SIG-M5 treated with dmso at 0.1 percent for 504 hours (cell line): ENCODE results near the gene ELL.

Source experiments
- DNase-seq: peaks from one replicate; lab custom pipeline; 2025; ENCODE audit not compliant: unreplicated experiment; lab: John Stamatoyannopoulos, UW

Gene ELL

DNA sequence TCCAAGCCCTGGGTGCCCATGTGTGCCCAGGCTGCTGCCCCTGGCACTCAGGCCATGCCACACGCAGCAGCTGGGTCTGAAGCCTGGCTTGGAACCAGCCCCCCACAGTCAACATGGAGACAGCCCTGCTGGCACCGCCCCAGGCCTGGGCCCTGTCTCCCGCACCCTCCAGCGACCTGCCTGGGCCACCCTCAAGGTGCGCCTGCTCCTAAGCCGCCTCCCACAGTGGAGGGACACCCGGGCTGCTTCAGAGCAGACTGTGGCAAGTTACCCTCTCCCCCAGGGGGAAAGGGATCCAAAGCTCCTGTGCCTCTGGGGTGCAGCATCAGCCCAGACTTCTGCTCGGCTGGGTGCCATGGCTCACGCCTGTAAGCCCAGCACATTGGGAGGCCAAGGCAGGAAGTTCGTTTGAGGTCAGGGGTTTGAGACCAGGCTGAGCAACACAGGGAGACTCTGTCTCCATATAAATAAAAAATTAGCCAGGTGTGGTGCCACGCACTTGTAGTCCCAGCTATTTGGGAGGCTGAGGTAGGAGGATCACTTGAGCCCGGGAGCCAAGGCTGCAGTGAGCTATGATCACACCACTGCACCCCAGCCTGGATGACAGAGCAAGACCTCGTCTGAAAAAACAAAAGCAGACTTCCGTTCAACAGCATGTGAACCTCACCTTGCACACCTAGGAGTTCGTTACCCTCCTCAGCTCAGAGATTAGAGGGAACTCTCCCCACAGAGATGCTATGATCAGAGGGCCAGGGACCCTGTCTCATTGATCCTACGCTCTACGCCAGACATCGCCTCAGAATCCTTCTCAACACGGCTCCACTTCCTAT lies 15.6 kb downstream of the ELL start:
- no peak for DNase-seq

DNA sequence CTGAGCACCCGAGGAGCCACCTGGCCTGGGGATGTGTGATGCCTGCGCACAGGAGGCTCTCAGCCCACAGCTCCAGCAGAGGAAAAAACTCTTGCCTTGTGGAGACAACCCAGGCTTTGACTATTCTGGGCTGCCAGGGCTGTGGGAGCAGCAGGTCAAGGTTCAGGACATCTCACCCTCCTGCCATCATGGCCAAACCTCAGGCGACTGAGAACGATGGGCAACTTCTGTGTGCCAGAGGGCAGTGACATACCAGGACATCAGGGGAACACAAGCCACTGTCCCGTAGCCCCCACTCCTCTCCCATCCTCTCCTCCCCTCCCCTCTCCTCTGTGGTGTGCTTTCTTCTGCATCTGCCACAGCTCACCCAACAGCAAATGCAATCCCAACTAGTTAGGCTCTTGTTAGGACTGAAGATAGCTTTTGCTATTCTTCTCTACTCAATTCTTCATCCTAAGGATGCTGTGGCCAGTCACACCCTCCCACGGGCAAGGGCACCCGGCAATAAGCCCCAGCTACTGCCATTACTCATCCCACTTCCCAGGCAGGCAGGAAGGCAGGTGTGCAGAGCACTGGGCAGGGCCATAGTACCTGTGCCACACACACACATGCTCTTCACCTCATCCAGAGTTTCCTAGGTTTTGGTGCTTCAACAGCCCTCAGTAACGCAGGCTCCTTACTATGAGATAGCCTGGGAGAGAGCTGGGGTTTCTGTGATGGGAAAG lies 16.8 kb downstream of the ELL start:
- DNase-seq, result no peak

DNA sequence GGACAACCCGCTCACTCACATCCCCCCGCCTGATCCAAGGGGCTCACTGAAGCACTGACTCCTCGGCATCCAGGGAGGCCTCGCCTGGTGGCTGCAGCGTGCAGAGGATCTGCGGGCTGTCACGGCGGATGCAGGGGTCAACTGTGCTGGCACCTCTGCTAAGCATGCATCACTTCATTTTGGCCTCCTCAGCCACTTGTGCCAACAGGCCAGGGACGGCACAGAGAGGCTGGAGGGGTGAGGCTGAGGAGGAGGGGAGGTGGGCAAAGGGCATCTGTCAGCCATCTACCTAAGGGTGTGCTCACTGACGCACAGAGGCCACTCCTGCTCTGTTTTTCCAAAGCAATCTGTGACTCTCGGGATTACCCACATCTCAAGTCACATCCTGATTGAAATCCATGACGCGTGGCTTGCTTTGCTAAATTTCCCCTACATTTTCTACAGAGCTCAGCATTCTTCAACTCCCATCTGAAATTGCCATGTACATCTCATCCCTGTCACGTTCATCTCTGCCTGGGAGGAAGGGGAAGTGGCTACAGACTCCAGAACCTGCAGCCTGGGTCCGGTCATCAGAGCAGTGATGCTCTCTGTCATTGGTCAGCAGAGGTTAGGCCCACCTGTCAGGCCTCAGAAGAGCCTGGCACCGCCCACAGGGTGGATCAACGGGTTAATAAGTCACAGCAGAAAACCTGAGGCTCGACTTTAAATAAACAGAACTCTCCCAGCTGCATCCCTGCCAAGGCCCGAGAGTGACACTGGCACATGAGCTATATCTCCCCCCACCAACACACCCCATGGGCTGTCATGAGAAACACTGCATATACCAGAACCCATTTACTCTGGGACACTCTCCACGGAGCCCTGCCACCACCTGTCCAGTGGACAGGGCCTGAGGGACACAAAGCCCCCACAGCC lies 17.6 kb downstream of the ELL start:
- no peak for DNase-seq

DNA sequence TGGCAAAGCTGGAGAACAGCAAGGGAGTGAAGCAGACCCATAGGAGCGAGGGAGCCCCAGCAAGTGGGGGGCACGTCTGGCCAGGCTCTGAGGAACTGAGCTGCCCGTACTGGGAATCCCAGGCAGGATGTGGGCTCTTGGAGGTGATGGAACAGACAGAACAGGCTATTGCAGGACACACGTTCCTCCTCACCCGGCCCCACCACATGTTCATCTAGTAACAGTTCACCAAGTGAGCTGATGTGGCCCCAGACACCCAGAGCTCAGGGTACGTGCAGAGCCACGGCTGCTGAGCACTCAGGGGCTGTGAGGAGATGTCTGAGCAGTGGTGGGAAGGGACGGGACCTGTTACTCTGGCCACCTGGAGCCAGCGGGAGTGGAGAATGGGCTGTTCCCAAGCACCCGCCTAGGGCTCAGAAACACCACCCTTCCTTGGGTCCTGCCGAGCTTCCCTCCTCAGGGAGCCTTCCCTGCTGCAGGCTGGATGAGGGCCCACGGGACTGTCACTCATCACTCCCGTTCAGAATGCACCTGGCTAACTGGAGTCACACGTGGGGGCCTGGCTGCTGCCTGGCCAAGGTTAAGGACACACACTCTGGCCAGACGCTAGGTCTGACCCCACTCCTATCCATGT lies 18.4 kb downstream of the ELL start:
- DNase-seq, result no peak

DNA sequence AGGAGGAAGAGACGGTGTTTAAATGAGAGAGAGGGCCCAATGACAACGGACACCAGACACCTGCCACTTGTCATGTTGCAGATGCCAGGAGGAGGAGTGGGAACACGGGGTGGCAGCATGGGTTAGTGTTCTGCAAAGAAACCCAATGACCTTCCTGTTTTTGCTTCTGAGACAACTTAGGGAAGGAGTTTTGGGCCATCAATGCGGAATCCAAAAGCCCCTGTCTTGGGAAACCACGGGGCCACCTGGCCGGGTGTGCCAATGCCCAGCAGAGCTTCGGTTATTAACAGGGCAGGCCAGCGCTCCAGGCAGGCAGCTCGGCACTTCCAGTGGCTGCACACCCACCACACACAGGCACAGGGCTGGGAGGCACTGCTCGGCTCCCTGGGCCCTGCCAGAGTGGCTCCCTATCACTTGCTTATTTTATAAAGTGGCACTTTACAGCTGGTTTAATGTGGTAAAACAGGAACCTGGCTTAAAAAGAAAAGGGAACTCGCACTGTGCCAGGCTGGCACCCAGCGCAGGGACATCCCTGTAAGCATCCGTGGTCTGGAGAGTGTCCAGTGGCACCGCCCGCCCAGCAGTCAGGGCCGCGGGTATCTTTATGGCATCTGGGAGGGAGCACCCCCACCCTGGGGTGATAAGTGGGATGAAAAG lies 19.1 kb downstream of the ELL start:
- no peak for DNase-seq

DNA sequence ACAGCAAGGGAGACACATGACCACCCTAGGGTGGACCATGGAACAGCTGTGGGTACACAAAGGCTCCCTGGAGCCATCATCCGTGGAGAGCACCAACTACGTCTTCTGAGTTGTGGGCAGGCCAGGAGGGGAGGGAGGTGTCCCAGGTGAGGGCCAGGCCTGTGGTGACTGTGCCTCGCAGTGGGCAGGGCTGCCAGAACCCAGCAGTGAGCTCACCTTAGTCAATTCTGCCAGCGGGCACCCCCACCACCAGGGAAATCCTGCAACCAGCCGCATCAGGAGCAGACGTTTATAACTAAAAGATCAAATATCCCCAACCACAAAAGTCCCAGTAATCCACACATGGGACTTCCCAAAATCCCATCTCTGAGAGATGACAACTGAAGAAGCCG lies 19.6 kb downstream of the ELL start:
- no peak for DNase-seq

DNA sequence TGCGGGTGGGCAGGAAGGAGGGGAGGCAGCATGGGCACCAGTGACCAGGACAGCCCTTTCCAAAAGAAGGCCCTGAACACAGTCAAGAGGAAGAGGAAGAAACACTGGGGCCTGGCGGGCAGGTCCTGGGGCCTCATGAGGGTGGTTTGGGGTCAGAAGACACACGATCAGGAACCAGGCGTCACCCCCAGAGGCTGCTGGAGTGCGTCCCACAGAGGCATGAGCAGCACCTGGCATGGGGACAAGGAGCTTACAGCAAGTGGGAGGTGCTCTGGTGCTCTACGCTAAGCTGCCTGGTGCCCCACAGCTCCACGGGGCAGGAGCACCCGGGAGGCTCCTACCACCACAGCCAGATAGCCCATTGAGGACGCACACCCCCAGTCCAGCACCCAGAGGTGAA lies 20.0 kb downstream of the ELL start:
- DNase-seq, result no peak

DNA sequence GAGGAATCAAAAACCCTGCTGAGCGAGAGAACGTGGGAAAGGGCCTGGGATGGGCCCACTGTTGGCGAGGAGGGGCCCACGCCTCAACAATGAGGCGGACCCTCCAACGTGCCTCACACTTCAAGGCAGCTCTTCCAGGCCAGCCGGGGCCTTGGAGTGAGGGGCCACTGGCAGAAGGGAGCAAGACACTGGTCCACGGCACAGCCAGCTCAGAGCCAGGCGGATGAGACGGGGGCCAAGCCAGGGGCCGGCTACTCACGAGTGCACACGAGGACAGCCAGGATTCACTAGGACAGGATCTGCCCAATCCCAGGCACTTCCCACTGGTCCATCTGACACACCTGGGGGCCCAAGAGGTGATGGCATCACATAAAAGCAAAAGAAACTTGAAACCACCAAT lies 20.5 kb downstream of the ELL start:
- DNase-seq, result no peak

DNA sequence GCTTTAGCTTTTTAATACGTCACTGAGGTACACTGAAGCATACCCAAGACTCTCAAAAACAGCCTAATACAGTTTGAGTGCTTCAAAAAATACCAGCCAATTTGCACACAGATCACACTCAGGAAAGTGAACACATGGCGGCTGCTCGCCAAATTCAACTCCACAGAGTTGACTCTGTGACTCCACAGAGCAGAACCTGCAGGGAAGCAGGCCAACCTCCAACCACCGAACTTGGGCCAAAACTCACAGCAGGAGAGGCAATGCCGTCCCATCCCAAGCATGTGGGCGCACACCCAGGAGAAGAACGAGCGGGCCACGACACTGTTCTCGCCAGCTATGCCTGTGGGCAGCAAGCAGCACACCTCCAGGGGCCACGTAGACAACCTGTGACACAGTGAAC lies 21.1 kb downstream of the ELL start:
- no peak for DNase-seq

DNA sequence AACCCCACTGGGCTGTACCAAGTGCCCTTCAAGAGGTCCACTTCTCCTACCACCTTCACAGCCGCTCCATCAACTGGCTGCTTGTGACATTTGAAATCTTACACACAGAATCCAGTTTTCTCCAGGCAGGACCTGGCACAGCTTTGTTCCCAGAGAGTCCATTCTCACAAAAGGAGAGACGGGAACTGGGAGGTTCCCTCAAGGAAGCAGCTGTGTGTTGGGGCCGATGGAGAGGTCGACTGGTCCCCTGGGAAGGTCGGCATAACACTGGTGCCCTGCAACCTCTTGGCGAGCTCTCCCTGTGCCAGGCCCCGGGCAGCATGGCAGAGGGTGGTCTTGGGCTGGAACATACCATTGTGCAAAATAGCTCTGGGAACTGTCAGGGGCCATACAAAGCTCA lies 21.5 kb downstream of the ELL start:
- no peak for DNase-seq

DNA sequence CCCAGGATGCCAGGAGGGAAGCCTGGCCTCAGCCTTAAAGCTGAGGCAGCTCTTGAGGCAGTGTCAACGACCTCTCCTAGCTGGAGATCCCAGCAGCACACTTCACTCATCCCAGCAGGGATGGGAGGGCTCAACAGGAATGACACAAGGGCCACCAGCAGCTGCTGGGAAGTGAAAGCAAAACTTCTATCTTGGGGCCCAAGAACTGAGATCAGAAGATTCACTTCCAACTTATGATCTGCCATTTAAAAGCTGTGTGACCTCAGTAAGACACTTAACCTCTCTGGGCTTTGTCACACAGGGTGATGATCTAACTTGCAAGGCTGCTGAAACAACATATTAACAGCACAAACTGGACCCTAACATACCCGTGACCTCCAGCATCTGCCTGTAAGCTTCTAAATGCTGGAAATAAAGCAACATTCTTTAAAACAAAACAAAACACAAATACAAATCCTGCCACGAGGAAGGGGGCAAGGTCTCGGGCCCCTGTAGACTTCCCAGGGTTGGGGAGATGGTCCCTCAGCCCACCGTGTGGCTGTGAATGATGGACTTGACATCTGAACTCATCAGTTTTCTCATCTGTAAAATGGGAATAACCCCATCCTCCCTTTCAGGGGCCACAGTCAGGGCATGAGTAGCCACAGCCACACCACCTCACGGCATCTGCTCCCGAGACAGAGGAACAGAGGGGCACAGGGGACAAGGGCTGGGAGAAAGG lies 22.7 kb downstream of the ELL start:
- DNase-seq, result no peak

DNA sequence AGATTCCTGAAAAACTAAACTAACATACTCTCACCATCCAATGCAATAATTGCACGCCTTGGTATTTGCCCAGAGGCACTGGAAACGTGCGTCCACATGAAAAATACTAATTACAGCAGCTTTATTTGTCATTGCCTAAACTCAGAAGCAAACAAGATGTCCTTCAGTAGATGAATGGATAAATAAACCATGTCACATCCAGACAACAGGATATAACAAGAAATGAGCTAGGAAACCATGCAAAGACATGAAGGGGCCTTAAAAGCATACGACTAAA lies 25.0 kb downstream of the ELL start:
- DNase-seq, result no peak

DNA sequence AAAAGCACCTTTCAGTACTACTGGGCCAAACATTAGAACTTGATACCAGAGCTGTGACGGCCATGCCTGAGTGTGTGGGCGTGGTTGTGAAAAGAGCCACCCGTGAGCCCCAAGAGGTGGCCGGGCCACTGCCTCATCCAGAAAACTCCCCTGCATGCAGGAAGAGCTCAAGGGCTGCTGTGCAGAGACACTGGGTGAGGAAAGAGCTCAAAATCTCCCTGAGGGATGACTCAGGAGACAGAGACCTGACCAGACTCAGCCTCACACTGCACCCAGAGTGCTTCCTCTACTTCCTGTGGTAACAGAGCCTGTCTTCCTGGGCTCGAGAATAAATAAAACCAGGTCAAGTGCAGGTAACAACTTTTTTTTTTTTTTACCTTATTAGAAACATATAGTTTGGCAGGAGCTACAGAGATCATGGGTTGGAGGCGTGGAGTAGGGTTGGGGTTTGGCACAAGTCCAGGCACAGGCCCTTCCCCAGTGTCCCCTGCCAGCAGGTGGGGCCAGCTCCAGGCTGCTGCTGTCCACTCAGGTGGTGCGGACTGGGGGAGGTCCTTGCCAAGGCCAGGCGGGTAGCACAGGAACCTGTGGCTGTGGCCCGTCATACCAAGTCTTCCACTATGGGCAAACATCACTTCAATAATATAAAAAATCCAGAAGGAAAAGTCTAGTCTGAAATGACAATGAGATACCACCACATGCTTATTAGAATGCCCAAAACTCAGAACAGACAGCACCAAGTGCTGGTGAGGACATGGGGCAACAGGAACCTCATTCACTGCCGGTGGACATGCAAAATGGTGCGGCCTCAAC lies 25.5 kb downstream of the ELL start:
- peak; percentile 41 for DNase-seq

DNA sequence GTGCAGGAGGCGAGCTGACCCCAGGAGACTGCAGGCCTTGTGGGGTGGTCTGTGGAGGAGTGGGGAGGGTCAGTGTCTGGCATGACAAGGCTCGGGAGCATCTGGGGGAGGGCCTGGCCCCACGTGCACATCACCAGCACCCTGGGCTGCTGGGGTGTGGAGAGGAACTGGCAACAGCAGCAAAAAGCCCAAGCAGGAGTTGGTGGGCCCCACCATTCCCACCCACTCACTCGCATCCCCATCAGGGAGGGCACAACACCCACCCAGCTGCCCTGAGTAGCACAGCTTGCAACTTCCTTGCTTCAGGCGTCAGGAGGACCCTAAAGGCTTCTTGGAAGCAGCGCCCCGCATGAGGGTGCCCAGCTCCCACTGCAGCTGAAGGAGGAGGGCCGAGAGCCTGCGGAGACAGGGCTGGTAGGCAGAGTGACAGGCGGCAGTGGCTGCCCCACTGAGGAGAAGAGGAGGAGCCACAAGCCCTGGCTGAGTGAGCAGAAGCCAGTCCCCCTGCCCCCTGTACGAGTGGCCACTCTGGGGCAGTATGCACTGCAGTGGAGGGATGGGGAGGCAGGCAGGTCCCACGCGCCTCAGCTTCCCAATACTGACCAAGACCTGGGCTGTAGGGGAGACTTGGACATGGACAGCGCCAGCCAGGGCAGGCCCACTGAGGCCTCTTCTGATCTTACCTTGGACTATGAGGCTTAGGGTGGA lies 26.5 kb downstream of the ELL start:
- no peak for DNase-seq

DNA sequence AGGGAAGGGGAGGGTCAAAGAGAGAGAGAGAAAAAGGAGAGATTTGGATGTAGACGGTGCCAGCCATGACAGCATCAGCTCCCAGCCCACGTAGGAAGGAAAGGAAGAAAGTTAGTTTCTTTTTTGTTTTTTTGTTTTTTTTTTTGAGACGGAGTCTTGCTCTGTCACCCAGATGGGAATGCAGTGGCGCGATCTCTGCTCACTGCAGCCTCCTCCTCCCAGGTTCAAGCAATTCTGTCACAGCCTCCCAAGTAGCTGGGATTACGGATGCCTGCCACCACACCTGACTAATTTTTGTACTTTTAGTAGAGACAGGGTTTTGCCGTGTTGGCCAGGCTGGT lies 27.6 kb downstream of the ELL start:
- no peak for DNase-seq

DNA sequence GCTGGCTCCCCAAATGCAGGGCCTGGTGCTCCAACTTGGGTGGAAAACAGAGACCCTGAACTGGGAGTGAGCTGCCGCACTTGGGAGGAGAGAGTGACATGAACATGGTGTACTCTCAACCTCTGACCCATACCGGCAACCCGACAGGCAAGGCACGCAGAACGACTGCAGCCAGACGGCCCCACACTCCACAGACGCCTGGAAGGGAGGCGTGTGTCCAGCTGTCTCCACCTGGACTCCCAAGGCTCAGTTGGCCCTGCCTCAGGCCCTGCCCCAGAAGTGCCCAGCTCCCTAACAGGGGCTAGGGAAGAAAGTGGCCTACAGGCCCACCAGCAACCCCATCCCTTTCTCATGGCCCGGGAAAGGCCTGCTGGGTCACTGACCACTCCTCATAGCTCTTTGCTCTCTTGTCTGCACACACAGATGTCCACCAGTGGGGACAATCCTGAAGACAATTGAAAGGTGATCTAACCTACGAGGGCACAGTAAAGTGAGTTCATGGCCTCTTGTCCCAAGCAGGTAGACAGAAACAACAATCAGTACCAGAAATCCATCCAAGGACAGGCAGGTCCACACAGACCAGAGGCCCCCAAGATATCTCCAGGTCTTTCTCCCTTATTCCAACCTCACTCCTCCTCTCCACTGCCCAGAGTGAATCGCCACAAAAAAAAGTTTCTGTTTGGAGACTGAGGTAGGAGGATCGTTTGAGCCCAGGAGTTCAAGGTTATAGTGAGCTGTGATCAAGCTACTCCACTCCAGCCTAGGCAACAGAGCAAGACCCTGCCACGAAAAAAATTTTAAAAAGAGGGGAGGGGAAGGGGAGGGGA lies 28.2 kb downstream of the ELL start:
- DNase-seq, result no peak

DNA sequence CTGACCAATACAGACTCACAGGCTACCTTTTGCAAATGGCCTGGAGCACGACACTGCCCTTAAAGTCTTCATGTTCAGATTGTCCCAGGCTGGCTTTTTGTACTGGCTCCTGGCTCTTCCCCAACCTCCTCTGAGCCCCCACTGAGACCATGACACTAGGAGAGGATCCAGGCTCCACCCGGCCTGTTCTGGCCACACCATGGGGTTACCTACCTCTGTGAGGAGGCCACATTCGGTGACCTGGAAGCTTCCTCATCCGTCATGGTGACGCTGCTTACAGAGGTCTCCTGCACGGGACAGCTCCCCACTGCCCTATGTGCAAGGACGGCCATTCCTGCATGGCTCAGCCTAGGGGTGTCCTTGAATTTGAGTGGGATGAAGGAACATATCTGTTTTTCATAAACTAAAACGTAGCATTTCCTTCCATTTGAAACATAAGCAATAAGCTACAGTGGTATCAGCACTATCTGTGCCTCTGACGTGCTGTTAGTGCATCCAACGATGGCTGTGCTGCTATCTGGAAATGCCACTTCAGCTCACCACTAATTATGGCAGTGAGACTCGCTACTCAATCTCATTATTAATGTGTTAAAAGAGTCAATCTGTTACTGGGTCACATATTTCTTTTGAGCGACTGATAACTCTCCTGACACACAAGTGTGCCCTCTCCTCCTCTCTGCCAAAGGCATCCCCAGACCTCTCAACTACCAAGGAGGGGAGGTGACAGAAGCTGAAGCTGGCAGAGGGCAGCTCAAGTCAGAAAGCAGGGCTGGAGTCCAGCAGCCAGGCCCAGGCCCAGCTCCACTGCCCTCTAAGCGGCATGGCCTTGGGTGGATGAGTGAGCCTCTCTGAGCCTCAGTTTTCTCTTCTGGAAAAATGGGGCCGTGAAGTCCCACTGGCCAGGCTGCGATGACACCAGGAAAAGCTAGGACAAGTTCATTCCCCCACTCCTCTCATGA lies 29.6 kb downstream of the ELL start:
- DNase-seq, result no peak
